ENCODE data around the gene HOXA1.

HOXA1 gene

DNA sequence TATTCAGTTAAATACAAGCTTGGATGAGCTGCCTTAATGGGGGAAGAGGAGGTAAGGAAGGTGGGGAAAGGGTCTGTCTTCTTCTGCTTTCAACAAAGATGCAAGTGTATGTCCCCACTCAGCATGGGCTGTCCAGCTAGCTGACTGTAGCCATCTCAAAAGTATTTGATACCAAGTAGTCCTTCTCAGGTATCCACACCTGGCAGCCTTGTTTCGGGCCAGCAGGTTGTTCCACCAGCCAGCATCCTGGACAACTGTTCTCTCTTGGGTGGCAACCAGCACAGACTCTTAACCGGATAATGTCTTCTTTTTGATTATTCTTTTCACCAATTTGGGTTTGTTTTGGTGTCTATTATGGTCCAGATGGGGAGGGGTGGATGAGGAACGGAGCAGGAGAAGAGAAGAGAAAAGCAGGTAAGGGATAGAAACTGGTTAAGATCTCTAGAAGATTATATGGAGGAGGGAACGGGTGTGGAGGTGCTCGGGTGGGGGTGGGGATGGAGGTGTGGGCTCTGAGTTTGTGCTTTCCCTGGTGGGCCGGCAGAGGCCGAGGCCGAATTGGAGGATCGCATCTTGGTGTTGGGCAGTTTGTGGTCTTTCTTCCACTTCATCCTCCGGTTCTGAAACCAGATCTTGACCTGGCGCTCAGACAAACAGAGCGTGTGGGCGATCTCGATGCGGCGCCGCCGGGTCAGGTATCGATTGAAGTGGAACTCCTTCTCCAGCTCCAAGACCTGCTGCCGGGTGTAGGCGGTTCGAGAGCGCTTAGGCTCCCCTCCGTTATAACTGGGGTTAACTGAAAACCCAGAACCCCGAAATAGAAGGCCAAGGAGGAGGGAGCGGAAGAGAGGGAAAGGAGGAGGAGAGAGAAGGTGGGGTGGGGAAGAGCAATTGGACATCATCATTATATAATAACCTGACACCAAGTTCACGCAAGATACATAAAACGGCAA is 33.3 kb upstream of the HOXA1 start:
- DNase-seq (ENCODE audit: extremely low spot score), result no peak
- TF ChIP-seq LEF1 (IDR thresholded peaks at IDR 0.05; ENCODE audit: borderline replicate concordance) (no peak), FOXM1 (IDR thresholded peaks at IDR 0.05; ENCODE audit: borderline replicate concordance) (no peak), SUZ12 (IDR thresholded peaks at IDR 0.05) (no peak), ZNF384 (IDR thresholded peaks at IDR 0.05) (no peak), TARDBP (IDR thresholded peaks at IDR 0.05) (no peak)
- TF ChIP-seq, protein P1, sequence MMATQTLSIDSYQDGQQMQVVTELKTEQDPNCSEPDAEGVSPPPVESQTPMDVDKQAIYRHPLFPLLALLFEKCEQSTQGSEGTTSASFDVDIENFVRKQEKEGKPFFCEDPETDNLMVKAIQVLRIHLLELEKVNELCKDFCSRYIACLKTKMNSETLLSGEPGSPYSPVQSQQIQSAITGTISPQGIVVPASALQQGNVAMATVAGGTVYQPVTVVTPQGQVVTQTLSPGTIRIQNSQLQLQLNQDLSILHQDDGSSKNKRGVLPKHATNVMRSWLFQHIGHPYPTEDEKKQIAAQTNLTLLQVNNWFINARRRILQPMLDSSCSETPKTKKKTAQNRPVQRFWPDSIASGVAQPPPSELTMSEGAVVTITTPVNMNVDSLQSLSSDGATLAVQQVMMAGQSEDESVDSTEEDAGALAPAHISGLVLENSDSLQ (IDR thresholded peaks at IDR 0.05), result no peak
- CTCF ChIA-PET, result interaction anchor here (1.3 kb wide), 1 partner anchor 32 kb away, joined by 5 read pairs; no protein-coding TSS in a partner anchor
- POLR2A ChIA-PET, result interaction anchor here (1.0 to 5.3 kb wide), 2 partner anchors 12 to 18 kb away, joined by 3 to 103 read pairs; no protein-coding TSS in a partner anchor

DNA sequence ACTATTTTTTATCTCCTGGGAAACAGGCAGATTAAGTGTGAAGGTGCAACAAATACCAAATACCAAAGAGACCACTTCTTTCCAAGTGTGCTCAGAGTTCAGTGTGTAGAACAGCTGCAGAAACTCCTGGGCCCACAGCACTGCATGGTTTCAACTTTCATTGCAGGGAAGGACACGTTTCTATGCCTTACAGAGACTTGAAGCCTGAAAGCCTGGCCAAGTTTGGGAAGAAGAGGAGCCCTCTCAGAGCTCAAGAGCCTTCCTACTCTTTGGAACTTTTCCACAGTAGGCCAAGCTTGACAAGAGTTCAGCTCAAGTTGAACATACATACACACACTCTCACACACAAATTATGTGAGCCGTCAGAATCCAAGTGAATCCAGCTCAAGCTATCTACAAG is 32.2 kb upstream of the HOXA1 start:
- CTCF ChIA-PET, result interaction anchor here (1.3 kb wide), 1 partner anchor 33 kb away, joined by 5 read pairs; no protein-coding TSS in a partner anchor
- POLR2A ChIA-PET, result interaction anchor here (0.8 to 5.3 kb wide), 3 partner anchors 11 to 25 kb away, joined by 3 to 103 read pairs (median 3); partner anchors contain the start of gene HOXA3
- no peak for TF ChIP-seq ZNF384 (IDR thresholded peaks at IDR 0.05)
- no peak for TF ChIP-seq CTBP1 (IDR thresholded peaks at IDR 0.05; ENCODE audit: borderline replicate concordance)
- TF ChIP-seq FOXK2 (IDR thresholded peaks at IDR 0.05), result no peak
- no peak for DNase-seq (ENCODE audit: extremely low spot score)

DNA sequence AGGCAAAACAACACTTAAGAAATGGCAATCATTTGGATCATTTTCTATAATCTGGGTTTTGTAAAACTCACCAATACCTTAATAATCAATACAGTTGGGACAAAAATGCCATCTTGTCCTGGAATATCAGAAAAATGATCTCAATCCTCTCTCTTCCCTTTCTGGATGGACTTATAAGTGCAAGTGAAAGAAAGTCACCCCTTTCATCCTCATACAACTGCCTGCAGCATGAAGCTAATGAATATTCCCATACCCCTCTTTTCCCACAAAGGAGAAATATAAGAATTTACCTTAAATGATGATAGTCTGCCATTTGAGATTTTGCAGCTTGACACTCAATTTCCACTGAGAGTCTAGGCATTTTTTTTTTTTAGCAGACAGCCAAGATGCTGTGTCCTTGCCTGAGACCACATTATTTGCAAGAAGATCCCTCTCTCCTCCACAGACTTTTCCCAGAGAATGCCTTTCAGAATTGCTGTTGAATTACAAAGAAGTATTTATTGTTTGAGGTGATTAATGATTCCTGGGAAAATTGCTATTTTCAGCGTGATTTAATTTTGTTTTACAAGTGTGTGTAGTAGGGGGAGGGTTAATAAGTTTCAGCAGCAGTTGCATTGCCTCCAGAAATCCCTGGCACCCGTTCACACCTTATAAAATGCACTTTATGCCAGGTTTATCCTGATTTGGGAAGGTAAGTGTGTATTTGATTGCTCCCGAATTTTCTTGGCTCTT is 31.0 kb upstream of the HOXA1 start:
- no peak for TF ChIP-seq FOXA1 (IDR thresholded peaks at IDR 0.05)
- TF ChIP-seq, protein P1 (IDR thresholded peaks at IDR 0.05), result no peak
- no peak for TF ChIP-seq NFRKB (IDR thresholded peaks at IDR 0.05)
- TF ChIP-seq SUZ12 (IDR thresholded peaks at IDR 0.05), result no peak
- TF ChIP-seq HDGF (IDR thresholded peaks at IDR 0.05; ENCODE audit: borderline replicate concordance), result no peak
- no peak for TF ChIP-seq ELF4 (IDR thresholded peaks at IDR 0.05)
- TF ChIP-seq ZNF384 (IDR thresholded peaks at IDR 0.05), result no peak; the same call in 1 of the 2 replicates
- TF ChIP-seq TARDBP (IDR thresholded peaks at IDR 0.05), result no peak
- no peak for TF ChIP-seq L3MBTL2 (conservative IDR thresholded peaks at IDR 0.05)
- TF ChIP-seq FOXM1 (IDR thresholded peaks at IDR 0.05; ENCODE audit: borderline replicate concordance), result no peak
- TF ChIP-seq BHLHE40 (IDR thresholded peaks at IDR 0.05; ENCODE audit: borderline replicate concordance), result no peak
- TF ChIP-seq ARNT (IDR thresholded peaks at IDR 0.05), result no peak
- TF ChIP-seq LEF1 (IDR thresholded peaks at IDR 0.05; ENCODE audit: borderline replicate concordance), result no peak
- no peak for TF ChIP-seq FOXK2 (IDR thresholded peaks at IDR 0.05)
- no peak for TF ChIP-seq SP1 (IDR thresholded peaks at IDR 0.05)
- no peak for TF ChIP-seq CTBP1 (IDR thresholded peaks at IDR 0.05; ENCODE audit: borderline replicate concordance)
- ChIA-PET CTCF (no interaction called here), POLR2A (interaction anchor here (0.8 to 1.0 kb wide), 3 partner anchors 11 to 13 kb away, joined by 3 to 4 read pairs (median 3); no protein-coding TSS in a partner anchor)
- no peak for DNase-seq (ENCODE audit: extremely low spot score)

DNA sequence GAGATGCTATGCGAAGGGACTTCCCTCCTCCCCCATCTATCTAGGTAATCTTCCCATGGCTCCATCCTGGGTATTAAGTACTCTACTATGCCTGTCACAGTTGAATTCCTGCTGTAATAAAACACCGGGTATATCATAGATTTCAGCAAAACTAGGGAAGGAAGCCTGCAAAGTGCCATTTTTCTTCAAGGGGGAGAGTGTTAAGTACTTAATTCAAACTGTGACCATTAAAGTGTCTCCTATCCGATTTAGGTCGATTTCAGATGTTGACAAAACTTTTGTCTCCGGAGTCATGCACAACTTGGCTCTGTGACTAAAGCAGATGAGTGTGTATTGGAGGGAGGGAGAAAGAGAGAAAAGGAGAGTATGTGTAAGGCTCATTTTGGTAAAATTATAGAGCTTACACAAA is 30.2 kb upstream of the HOXA1 start:
- no peak for TF ChIP-seq TARDBP (IDR thresholded peaks at IDR 0.05)
- no peak for TF ChIP-seq HDGF (IDR thresholded peaks at IDR 0.05; ENCODE audit: borderline replicate concordance)
- TF ChIP-seq, protein P1 (IDR thresholded peaks at IDR 0.05), result peak; percentile 72
- no peak for DNase-seq (ENCODE audit: extremely low spot score)
- CTCF ChIA-PET, result no interaction called here
- POLR2A ChIA-PET, result interaction anchor here (0.8 to 1.0 kb wide), 2 partner anchors 11 to 13 kb away, joined by 3 to 4 read pairs; no protein-coding TSS in a partner anchor

DNA sequence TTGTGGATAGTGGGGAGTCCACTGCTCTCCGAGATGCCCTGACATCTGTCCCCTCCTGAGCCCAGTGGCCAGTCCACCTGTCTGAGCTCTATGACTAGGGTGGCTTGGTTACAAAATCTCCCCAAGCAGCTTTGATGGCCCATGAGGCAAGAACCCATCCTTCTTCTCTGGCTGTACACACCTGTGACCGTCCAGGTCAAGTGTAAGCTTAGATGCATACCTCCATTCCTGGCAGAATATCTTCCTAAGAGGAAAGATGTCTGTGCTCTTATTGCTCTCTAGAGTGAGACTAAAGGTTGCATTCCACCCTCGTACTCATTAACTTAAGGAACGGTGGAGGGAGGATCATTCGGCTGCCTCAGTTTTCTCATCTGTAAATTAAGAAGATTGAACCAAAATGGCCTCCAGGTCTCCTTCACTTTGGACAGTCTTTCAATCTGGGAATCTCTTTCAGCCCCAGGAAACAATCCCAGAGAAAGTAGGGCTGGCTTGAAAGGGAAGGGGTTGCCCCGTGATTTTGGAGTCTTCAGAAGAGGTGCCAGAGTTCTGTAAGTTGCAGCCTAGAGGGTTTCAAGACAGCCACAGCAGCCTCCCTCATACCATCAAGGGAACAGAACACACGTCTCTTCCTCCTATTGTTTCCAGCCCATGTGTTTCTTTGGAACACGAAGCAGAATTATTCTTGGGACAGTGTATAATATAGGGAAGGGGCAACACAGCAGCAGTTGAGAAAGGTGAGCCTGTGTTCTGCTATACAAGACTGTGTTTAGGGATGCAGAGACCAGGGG is 29.3 kb upstream of the HOXA1 start:
- no peak for DNase-seq (ENCODE audit: extremely low spot score)
- TF ChIP-seq FOXA1 (IDR thresholded peaks at IDR 0.05) (no peak), FOXK2 (IDR thresholded peaks at IDR 0.05) (no peak), LEF1 (IDR thresholded peaks at IDR 0.05; ENCODE audit: borderline replicate concordance) (no peak), HDGF (IDR thresholded peaks at IDR 0.05; ENCODE audit: borderline replicate concordance) (no peak), TARDBP (IDR thresholded peaks at IDR 0.05) (no peak), ZNF384 (IDR thresholded peaks at IDR 0.05) (no peak), CTBP1 (IDR thresholded peaks at IDR 0.05; ENCODE audit: borderline replicate concordance) (no peak), SP1 (IDR thresholded peaks at IDR 0.05) (no peak), FOXM1 (IDR thresholded peaks at IDR 0.05; ENCODE audit: borderline replicate concordance) (no peak), NFRKB (IDR thresholded peaks at IDR 0.05) (no peak), L3MBTL2 (conservative IDR thresholded peaks at IDR 0.05) (no peak), BHLHE40 (IDR thresholded peaks at IDR 0.05; ENCODE audit: borderline replicate concordance) (no peak), ARNT (IDR thresholded peaks at IDR 0.05) (no peak), ELF4 (IDR thresholded peaks at IDR 0.05) (no peak)
- TF ChIP-seq, protein P1 (IDR thresholded peaks at IDR 0.05), result no peak
- ChIA-PET POLR2A (interaction anchor here (1.1 kb wide), 1 partner anchor 10 kb away, joined by 3 read pairs; no protein-coding TSS in a partner anchor), CTCF (no interaction called here)
